Calu3 (cell line): ENCODE measurements around the gene SHC1. TPM values are rescaled to one million over a fixed set of nuclear protein-coding genes. Genes with fewer than 3 reads are reported as not detected.

Experiments
- BruUV-seq: library from RNA; stranded (reverse); fragments of 400-500 nt; replicated peaks from 2 replicates; lab custom pipeline; 2021; lab: Mats Ljungman, UMichigan
- CTCF ChIA-PET: fragments of 300-600 bp; sonication (Branson Sonifier 250); formaldehyde crosslinking; loops from one replicate; lab custom pipeline; 2022; ENCODE audit warnings: antibody characterized with exemption; lab: Charles Lee
- DNase-seq: peaks from one replicate; pipeline ENCODE4 v3.0.0; 2022
- H3K27ac Mint-ChIP-seq: one replicate; pipeline ENCODE4 v1.8.0; 2022; ENCODE audit warnings: mixed read lengths; ENCODE audit not compliant: unreplicated experiment
- H3K27me3 Mint-ChIP-seq: one replicate; pipeline ENCODE4 v1.8.0; 2022; ENCODE audit warnings: mixed read lengths; ENCODE audit not compliant: unreplicated experiment
- H3K36me3 Mint-ChIP-seq: one replicate; pipeline ENCODE4 v1.8.0; 2022; ENCODE audit warnings: mild to moderate bottlenecking, moderate library complexity, mixed read lengths; ENCODE audit not compliant: insufficient read depth, unreplicated experiment
- H3K4me1 Mint-ChIP-seq: one replicate; pipeline ENCODE4 v1.8.0; 2022; ENCODE audit warnings: mild to moderate bottlenecking, low read depth, mixed read lengths; ENCODE audit not compliant: unreplicated experiment
- H3K4me3 Mint-ChIP-seq: one replicate; pipeline ENCODE4 v1.8.0; 2022; ENCODE audit warnings: mild to moderate bottlenecking, low read depth, moderate library complexity, mixed read lengths; ENCODE audit not compliant: unreplicated experiment
- H3K9me3 Mint-ChIP-seq: one replicate; pipeline ENCODE4 v1.8.0; 2022; ENCODE audit warnings: low read depth, mixed read lengths; ENCODE audit not compliant: unreplicated experiment
- CTCF ChIP-seq: fragments of 200-600 bp; IDR thresholded peaks from one replicate; pipeline ENCODE4 v1.8.0; 2022; ENCODE audit warnings: antibody characterized with exemption; ENCODE audit not compliant: unreplicated experiment
- intact Hi-C: fragments of 100-400 bp; cut with micrococcal nuclease; formaldehyde crosslinking; loops from one replicate; pipeline ENCODE4 v1.10.0; 2022; ENCODE audit not compliant: unreplicated experiment
- microRNA-seq: library from miRNA; unstranded; fragments of <30 nt; microRNA quantifications from one replicate; pipeline ENCODE4 v1.2.0, GENCODE V29; 2022
- total RNA-seq: library from RNA; stranded (reverse); gene quantifications from 2 replicates; pipeline ENCODE4 v1.2.3, GENCODE V29; 2022

Gene SHC1
- total RNA-seq, 1 experiment from 2014 or later = 77.5 TPM

- Mint-ChIP-seq H3K4me1 (no peaks in the 10 kb centered on the region), H3K4me3 (no peak overlapping the region), H3K9me3 (no peaks in the 10 kb centered on the region), H3K27me3 (no peaks in the 10 kb centered on the region), H3K36me3 (peaks cover 17% of the 10 kb centered on the region), H3K27ac (no peak overlapping the region)
- DNase-seq = no peak
- CTCF ChIA-PET = no interaction called here
- TF ChIP-seq CTCF = no peak
- intact Hi-C loops = no loop called here
- BruUV-seq = no TSS peak
Measured at GRCh38 chr1:154925335-154926170, 45.0 kb downstream of the SHC1 start.

GRCh38 chr1:154923695-154924094, 46.9 kb downstream of the SHC1 start:
- H3K4me3 Mint-ChIP-seq = no peak overlapping the region
- peaks cover 17% of the 10 kb centered on the region for H3K36me3 Mint-ChIP-seq
- no peaks in the 10 kb centered on the region for H3K27me3 Mint-ChIP-seq
- H3K4me1 Mint-ChIP-seq = no peaks in the 10 kb centered on the region
- H3K27ac Mint-ChIP-seq = no peak overlapping the region
- BruUV-seq = no TSS peak
- H3K9me3 Mint-ChIP-seq = no peaks in the 10 kb centered on the region
- CTCF ChIA-PET = no interaction called here
- intact Hi-C loops = no loop called here
- TF ChIP-seq CTCF = no peak
- DNase-seq = no peak

GRCh38 chr1:154913273-154913672, 57.3 kb downstream of the SHC1 start:
- CTCF ChIA-PET = interaction anchor here (1.0 to 1.1 kb wide), 2 partner anchors 19 to 35 kb away, joined by 3 to 4 read pairs; no protein-coding TSS in a partner anchor
- H3K27ac Mint-ChIP-seq = no peak overlapping the region
- intact Hi-C loops = no loop called here

GRCh38 chr1:154912755-154913154, 57.8 kb downstream of the SHC1 start:
- intact Hi-C loops = no loop called here
- TF ChIP-seq CTCF = no peak
- Mint-ChIP-seq H3K36me3 (no peaks in the 10 kb centered on the region), H3K4me3 (no peak overlapping the region), H3K27ac (no peak overlapping the region), H3K9me3 (peaks cover 2% of the 10 kb centered on the region), H3K27me3 (peaks cover 21% of the 10 kb centered on the region), H3K4me1 (peaks cover 12% of the 10 kb centered on the region)
- CTCF ChIA-PET = interaction anchor here (1.0 to 1.1 kb wide), 2 partner anchors 19 to 35 kb away, joined by 3 to 4 read pairs; no protein-coding TSS in a partner anchor
- DNase-seq = no peak
- BruUV-seq = no TSS peak

More at GRCh38 chr1:154913273-154913672, 57.3 kb downstream of the SHC1 start:
- TF ChIP-seq CTCF = no peak
- H3K27me3 Mint-ChIP-seq = peaks cover 17% of the 10 kb centered on the region
- H3K36me3 Mint-ChIP-seq = no peaks in the 10 kb centered on the region
- H3K4me3 Mint-ChIP-seq = no peak overlapping the region
- no TSS peak for BruUV-seq
- no peak for DNase-seq
- peaks cover 7% of the 10 kb centered on the region for H3K4me1 Mint-ChIP-seq
- peaks cover 2% of the 10 kb centered on the region for H3K9me3 Mint-ChIP-seq

Small RNAs within 50 kb of the gene (microRNA-seq; reads per million reads assigned to microRNA genes)
- gene MIR4258 = not detected

Other genes with a start within 250 kb of the SHC1 start
- 0.27 TPM in 1 of 2 replicates, not detected in the other for gene KCNN3, start 100.5 kb downstream of the SHC1 start, total RNA-seq
- gene PMVK, start 34.0 kb downstream of the SHC1 start, total RNA-seq = 43.0 and 47.3 TPM in 2 replicates
- gene PBXIP1, start 14.6 kb downstream of the SHC1 start, total RNA-seq = 48.1 and 49.6 TPM in 2 replicates
- 43.6 and 45.6 TPM in 2 replicates for gene PYGO2, start 9.0 kb downstream of the SHC1 start, total RNA-seq
- gene CKS1B, start 3.9 kb upstream of the SHC1 start, total RNA-seq = 182 and 230 TPM in 2 replicates
- 74.3 and 75.1 TPM in 2 replicates for gene FLAD1, start 12.6 kb upstream of the SHC1 start, total RNA-seq
- 1.1 and 1.5 TPM in 2 replicates for gene LENEP, start 22.8 kb upstream of the SHC1 start, total RNA-seq
- gene ZBTB7B, start 32.1 kb upstream of the SHC1 start, total RNA-seq = 64.7 and 64.9 TPM in 2 replicates
- 1.4 and 1.5 TPM in 2 replicates for gene DCST2, start 63.0 kb upstream of the SHC1 start, total RNA-seq
- gene DCST1, start 63.1 kb upstream of the SHC1 start, total RNA-seq = 0.17 TPM in 1 of 2 replicates, not detected in the other
- 99.1 and 103 TPM in 2 replicates for gene ADAM15, start 80.6 kb upstream of the SHC1 start, total RNA-seq
- gene EFNA4, start 93.0 kb upstream of the SHC1 start, total RNA-seq = 12.6 and 13.9 TPM in 2 replicates
- 1.7 and 3.4 TPM in 2 replicates for gene EFNA3, start 108.1 kb upstream of the SHC1 start, total RNA-seq
- gene EFNA1, start 157.1 kb upstream of the SHC1 start, total RNA-seq = 33.7 and 41.7 TPM in 2 replicates
- gene SLC50A1, start 165.1 kb upstream of the SHC1 start, total RNA-seq = 68.5 and 72.0 TPM in 2 replicates
- gene DPM3, start 169.8 kb upstream of the SHC1 start, total RNA-seq = 38.7 and 41.1 TPM in 2 replicates
- gene KRTCAP2, start 202.6 kb upstream of the SHC1 start, total RNA-seq = 236 TPM in 2 replicates
- 1.1 and 1.8 TPM in 2 replicates for gene TRIM46, start 203.1 kb upstream of the SHC1 start, total RNA-seq
- gene THBS3, start 237.2 kb upstream of the SHC1 start, total RNA-seq = 36.8 and 41.9 TPM in 2 replicates
- gene MTX1, start 237.9 kb upstream of the SHC1 start, total RNA-seq = 58.9 and 60.0 TPM in 2 replicates